Colonic mucosa (tissue), 4 donors: ENCODE results near the gene APOA5. TPM values are rescaled to one million over a fixed set of nuclear protein-coding genes. Genes with fewer than 3 reads are reported as not detected.

ENCODE experiments used
- DNase-seq: peaks from one replicate; pipeline ENCODE4 v3.0.0-alpha.2; 2020
- H3K27ac ChIP-seq: fragments of 200-600 bp; one replicate; pipeline ENCODE4 v1.8.0; 2021
- H3K27me3 ChIP-seq: fragments of 200-600 bp; one replicate; pipeline ENCODE4 v1.8.0; 2021
- H3K36me3 ChIP-seq: fragments of 200-600 bp; one replicate; pipeline ENCODE4 v1.8.0; 2021
- H3K4me1 ChIP-seq: fragments of 200-600 bp; one replicate; pipeline ENCODE4 v1.8.0; 2021; ENCODE audit warnings: mild to moderate bottlenecking
- H3K4me3 ChIP-seq: fragments of 200-600 bp; one replicate; pipeline ENCODE4 v1.8.0; 2021
- H3K9ac ChIP-seq, 2 donors: one replicate each; pipeline ENCODE4 v1.7.0; 2013; ENCODE audit warnings: control low read depth in 2 of 2, low read depth in 2 of 2, low read length in 2 of 2
- H3K9me3 ChIP-seq: fragments of 200-600 bp; one replicate; pipeline ENCODE4 v1.8.0; 2021
- intact Hi-C: fragments of 100-400 bp; cut with DNase I; formaldehyde crosslinking; loops from one replicate; pipeline ENCODE4 v1.14.1; 2022
- total RNA-seq, 2 donors: library from RNA; stranded (reverse); fragmentation: NEBNext Ultra II Directional in 1 of 2; extraction: Animal tissue kit (Norgen Biotek cat#: 25700) in 1 of 2; gene quantifications; one replicate each; pipeline ENCODE4 v1.2.1, GENCODE V29; 2021
- TF ChIP-seq, protein P1 (sequence below): fragments of 200-600 bp; IDR thresholded peaks from one replicate; pipeline ENCODE4 v1.8.0; 2022; ENCODE audit warnings: antibody characterized with exemption, mild to moderate bottlenecking
- donor health status: healthy.
- donor health status: DM: no; HTN: no; CAD: no.
- donor health status: DM: no; HTN: no; CAD: no.

The APOA5 gene
- total RNA-seq, 2 donors from 2014 or later, result 0.20 TPM; not detected in 1

DNA sequence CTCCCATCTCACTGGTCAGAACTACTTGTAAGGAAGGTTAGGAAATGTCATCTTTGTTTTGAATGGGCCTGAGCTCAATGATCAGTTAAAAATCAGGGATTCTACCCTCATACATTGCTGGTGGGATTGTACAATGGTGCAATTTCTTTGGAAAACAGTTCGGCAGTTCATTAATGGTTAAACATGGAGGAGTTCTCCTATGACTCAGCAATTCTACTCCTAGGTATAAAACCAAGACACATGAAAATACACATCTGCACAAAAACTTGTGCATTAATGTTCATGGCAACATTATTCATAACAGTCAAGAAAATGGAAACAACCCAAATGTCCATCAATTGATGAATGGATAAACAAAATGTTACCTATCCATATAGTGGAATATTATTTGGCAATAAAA, 4.9 kb upstream of the APOA5 start:
- no peak for DNase-seq
- H3K4me1 ChIP-seq, result no peaks in the 10 kb centered on the region
- intact Hi-C loops, result no loop called here
- no peak overlapping the region for H3K9ac ChIP-seq
- no peak overlapping the region for H3K27ac ChIP-seq
- TF ChIP-seq, protein P1, sequence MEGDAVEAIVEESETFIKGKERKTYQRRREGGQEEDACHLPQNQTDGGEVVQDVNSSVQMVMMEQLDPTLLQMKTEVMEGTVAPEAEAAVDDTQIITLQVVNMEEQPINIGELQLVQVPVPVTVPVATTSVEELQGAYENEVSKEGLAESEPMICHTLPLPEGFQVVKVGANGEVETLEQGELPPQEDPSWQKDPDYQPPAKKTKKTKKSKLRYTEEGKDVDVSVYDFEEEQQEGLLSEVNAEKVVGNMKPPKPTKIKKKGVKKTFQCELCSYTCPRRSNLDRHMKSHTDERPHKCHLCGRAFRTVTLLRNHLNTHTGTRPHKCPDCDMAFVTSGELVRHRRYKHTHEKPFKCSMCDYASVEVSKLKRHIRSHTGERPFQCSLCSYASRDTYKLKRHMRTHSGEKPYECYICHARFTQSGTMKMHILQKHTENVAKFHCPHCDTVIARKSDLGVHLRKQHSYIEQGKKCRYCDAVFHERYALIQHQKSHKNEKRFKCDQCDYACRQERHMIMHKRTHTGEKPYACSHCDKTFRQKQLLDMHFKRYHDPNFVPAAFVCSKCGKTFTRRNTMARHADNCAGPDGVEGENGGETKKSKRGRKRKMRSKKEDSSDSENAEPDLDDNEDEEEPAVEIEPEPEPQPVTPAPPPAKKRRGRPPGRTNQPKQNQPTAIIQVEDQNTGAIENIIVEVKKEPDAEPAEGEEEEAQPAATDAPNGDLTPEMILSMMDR, result no peak
- no peaks in the 10 kb centered on the region for H3K36me3 ChIP-seq
- no peak overlapping the region for H3K4me3 ChIP-seq
- no peaks in the 10 kb centered on the region for H3K9me3 ChIP-seq
- no peaks in the 10 kb centered on the region for H3K27me3 ChIP-seq

DNA sequence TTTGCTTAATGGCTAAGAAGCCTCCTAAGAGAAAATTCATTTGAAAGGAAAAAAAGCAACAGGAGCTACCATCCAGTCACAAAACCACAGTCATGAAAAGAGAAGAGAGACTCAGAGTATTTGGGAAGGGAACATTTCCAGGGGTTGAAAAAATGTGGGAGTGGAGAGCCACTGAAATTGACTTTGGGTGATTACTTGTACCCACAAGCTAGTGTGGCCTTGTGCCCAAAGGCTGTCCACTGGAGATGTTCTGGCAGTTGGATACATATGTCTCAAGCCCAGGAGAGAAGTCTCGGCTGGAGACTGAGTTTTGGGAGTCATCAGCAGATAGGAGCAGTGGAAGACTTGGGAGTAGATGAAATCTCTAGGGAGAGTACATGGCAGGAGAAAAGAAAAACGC, 3.2 kb upstream of the APOA5 start:
- intact Hi-C loops, result loop anchor here (5.0 kb wide), 2 partner anchors 42 to 432 kb away; partner anchors contain the start of gene APOA1
- TF ChIP-seq, protein P1, result no peak
- H3K36me3 ChIP-seq, result no peaks in the 10 kb centered on the region
- no peak for DNase-seq
- no peak overlapping the region for H3K9ac ChIP-seq
- H3K27ac ChIP-seq, result no peak overlapping the region
- no peaks in the 10 kb centered on the region for H3K27me3 ChIP-seq
- H3K9me3 ChIP-seq, result no peaks in the 10 kb centered on the region
- H3K4me3 ChIP-seq, result no peak overlapping the region
- H3K4me1 ChIP-seq, result no peaks in the 10 kb centered on the region

DNA sequence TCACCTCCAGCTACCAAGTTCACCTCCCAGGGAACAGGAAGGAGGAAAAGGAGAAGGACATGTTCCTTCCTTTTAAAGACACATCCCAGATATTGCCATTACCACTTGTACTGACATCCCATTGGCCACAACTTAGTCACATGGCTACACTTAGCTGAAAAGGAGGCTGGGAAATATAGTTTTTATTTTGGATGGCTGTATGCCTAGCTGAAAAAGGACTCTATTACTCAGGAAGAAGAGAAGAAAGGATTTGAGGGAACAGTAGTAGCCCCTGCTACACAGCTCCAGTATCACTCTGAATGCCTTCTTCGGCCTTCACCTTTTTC, 2.1 kb upstream of the APOA5 start:
- Histone ChIP-seq H3K9ac (no peak overlapping the region), H3K4me1 (no peaks in the 10 kb centered on the region), H3K4me3 (no peak overlapping the region), H3K27ac (no peak overlapping the region), H3K9me3 (no peaks in the 10 kb centered on the region), H3K27me3 (no peaks in the 10 kb centered on the region), H3K36me3 (no peaks in the 10 kb centered on the region)
- intact Hi-C loops, result loop anchor here (5.0 kb wide), 2 partner anchors 44 to 434 kb away; partner anchors contain the start of gene APOA1
- DNase-seq, result no peak
- TF ChIP-seq, protein P1, result no peak

DNA sequence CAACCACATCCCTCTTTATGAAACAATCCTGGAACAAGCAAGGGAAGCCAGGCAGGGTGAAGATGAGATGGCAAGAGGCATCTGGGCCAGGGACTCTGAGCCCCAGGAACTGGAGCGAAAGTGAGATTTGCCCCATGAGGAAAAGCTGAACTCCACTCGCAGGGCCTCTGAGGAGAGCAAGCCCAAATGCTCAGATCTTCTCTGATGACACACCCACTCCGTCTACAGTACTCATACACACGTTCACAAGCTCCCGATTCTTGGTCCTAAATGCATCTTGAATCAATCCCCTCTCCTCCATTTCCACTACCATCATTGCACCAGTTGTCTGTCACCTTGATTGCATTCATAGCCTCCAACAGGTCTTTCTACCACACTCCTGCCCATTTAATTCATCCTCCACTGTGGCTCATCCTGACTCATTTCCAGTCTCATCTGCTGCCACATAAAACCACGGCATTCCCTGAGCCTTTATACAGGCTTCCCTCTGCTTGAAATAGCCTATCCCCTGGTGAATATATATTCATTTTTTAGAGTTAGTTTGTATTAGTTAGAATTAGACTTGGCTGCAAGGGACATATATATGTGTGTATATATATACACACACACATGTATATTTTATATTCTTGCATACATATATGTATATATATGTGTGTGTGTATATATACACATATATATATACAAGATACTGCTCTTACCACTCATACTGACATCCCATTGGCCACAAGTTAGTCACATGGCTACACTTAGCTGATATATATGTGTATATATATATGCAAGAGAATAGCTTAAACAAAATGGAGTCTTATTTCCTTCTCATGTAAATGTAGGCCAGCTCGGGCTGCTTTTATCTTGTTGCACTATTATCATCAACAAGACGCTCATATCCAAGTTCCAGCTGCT, 1.4 kb upstream of the APOA5 start:
- intact Hi-C loops, result loop anchor here (5.0 kb wide), 2 partner anchors 44 to 434 kb away; partner anchors contain the start of gene APOA1
- Histone ChIP-seq H3K27ac (no peak overlapping the region), H3K9ac (no peak overlapping the region), H3K4me1 (no peaks in the 10 kb centered on the region), H3K36me3 (no peaks in the 10 kb centered on the region), H3K9me3 (no peaks in the 10 kb centered on the region), H3K4me3 (no peak overlapping the region), H3K27me3 (no peaks in the 10 kb centered on the region)
- no peak for DNase-seq
- TF ChIP-seq, protein P1, result no peak

DNA sequence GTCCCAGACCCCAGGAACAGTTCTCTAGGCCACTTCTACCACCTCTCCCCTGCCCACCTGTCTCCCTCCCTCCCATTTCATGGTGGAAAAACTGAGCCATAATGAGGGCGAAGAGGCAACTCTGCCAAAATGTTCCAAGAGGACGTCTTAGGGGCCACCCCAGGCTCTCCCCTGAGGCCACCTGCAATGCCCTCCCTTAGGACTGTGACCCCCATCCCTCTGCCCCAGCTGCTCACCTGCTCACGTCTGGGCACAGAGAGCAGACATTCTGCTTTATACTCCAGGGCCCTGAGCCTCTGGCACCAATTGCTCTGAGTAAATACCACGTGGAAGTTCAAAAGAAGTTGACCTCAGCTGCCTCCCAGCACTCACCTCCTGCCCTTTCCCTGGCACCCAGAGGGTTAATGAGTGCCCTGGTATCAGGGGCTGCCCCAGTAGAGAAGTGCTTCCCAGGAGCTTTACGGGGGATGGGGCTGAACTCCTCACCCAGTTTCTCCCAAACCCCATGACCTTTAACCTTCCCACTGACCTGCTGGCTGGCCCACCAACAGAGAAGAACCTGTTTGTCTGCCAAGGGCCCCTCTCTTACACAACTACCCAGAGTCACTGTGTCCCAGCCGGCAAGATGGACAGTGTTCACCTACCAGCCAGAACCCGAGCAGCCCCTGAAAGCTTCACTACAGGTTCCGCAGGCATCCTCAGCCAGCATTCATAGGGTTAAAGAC, 627 bp upstream of the APOA5 start:
- Histone ChIP-seq H3K36me3 (no peaks in the 10 kb centered on the region), H3K27me3 (no peaks in the 10 kb centered on the region), H3K9me3 (no peaks in the 10 kb centered on the region), H3K4me3 (no peak overlapping the region), H3K9ac (no peak overlapping the region), H3K27ac (no peak overlapping the region), H3K4me1 (no peaks in the 10 kb centered on the region)
- DNase-seq, result no peak
- intact Hi-C loops, result loop anchor here (5.0 kb wide), 2 partner anchors 45 to 435 kb away; partner anchors contain the start of gene APOA1
- TF ChIP-seq, protein P1, result no peak
